H1 (cell line): ENCODE data around the gene AIG1. TPM values are rescaled to one million over a fixed set of nuclear protein-coding genes. Genes with fewer than 3 reads are reported as not detected.

Experiments
- CTCF ChIA-PET: fragments of 300-600 bp; sonication (Branson Sonifier 250); formaldehyde crosslinking; loops from one replicate; lab custom pipeline; 2021; ENCODE audit not compliant: partially characterized antibody; lab: Charles Lee
- POLR2A ChIA-PET: fragments of 300-600 bp; sonication (Branson Sonifier 250); formaldehyde crosslinking; loops from one replicate; lab custom pipeline; 2021; ENCODE audit warnings: inconsistent platforms; ENCODE audit not compliant: partially characterized antibody; lab: Charles Lee
- DNase-seq, 2 experiments: peaks; one replicate each; pipeline versions ENCODE4 v3.0.0 to v3.0.0-alpha.2; 2010 to 2022; ENCODE audit warnings: low spot score in 2 of 2, low read depth in 1 of 2, mixed read lengths in 1 of 2
- FAIRE-seq: peaks from 2 replicates; lab custom pipeline; 2011; peaks lifted over from hg19 to GRCh38; lab: Jason Lieb, UNC
- H2AFZ ChIP-seq: 2 replicates; pipeline ENCODE4 v1.8.1; 2012; ENCODE audit warnings: low read length, inconsistent platforms
- H2AK5ac ChIP-seq: 2 replicates; pipeline ENCODE4 v1.6.1; 2013; ENCODE audit warnings: low read depth, low read length
- H2BK120ac ChIP-seq: replicated peaks from 2 replicates; pipeline ENCODE3; 2013; ENCODE audit warnings: low read depth, low read length, inconsistent platforms
- H2BK12ac ChIP-seq: 2 replicates; pipeline ENCODE4 v1.6.1; 2013; ENCODE audit warnings: low read depth, low read length
- H2BK15ac ChIP-seq: 2 replicates; pipeline ENCODE4 v1.6.1; 2013; ENCODE audit warnings: low read length
- H2BK20ac ChIP-seq: 2 replicates; pipeline ENCODE4 v1.6.1; 2013; ENCODE audit warnings: low read length
- H2BK5ac ChIP-seq: 2 replicates; pipeline ENCODE4 v1.6.1; 2013; ENCODE audit warnings: low read depth, low read length
- H3K14ac ChIP-seq: 2 replicates; pipeline ENCODE4 v1.6.1; 2013; ENCODE audit warnings: inconsistent platforms; ENCODE audit not compliant: insufficient read length
- H3K18ac ChIP-seq: 2 replicates; pipeline ENCODE4 v1.6.1; 2013; ENCODE audit warnings: low read length; ENCODE audit errors: extremely low read depth
- H3K23ac ChIP-seq: 2 replicates; pipeline ENCODE4 v1.6.1; 2013; ENCODE audit warnings: inconsistent platforms; ENCODE audit not compliant: insufficient read length
- H3K23me2 ChIP-seq: 2 replicates; pipeline ENCODE4 v1.6.1; 2013; ENCODE audit warnings: low read depth, low read length
- H3K27ac ChIP-seq: 2 replicates; pipeline ENCODE4 v1.6.1; 2011; ENCODE audit warnings: low read depth, low read length, inconsistent platforms
- H3K27me3 ChIP-seq, 4 experiments: replicated peaks in 1 of 4; 1 replicate in 1 of 4; 2 replicates in 3 of 4; pipeline versions ENCODE4 v1.6.1 to v1.8.1; 2011 to 2013; ENCODE audit warnings: low read length in 3 of 4, mild to moderate bottlenecking in 3 of 4, inconsistent platforms in 2 of 4, mixed read lengths in 2 of 4, moderate library complexity in 1 of 4; ENCODE audit not compliant: control insufficient read depth in 3 of 4, insufficient read depth in 3 of 4; ENCODE audit errors: extremely low read depth in 1 of 4
- H3K36me3 ChIP-seq, 4 experiments: 2 replicates each; pipeline versions ENCODE4 v1.6.1 to v1.8.1; 2011 to 2013; ENCODE audit warnings: mild to moderate bottlenecking in 4 of 4, low read length in 3 of 4, moderate library complexity in 2 of 4, control low read depth in 1 of 4, inconsistent platforms in 1 of 4; ENCODE audit not compliant: insufficient read depth in 4 of 4, control insufficient read depth in 2 of 4
- H3K4ac ChIP-seq: replicated peaks from 2 replicates; pipeline ENCODE3; 2013; ENCODE audit warnings: low read length, low read depth, mixed read lengths, inconsistent platforms; ENCODE audit not compliant: insufficient read length
- H3K4me1 ChIP-seq, 4 experiments: replicated peaks in 1 of 4; 1 replicate in 1 of 4; 2 replicates in 3 of 4; pipeline versions ENCODE4 v1.6.1 to v1.8.1; 2011 to 2013; ENCODE audit warnings: low read length in 3 of 4, inconsistent platforms in 2 of 4, mixed read lengths in 1 of 4; ENCODE audit not compliant: insufficient read depth in 4 of 4, control insufficient read depth in 3 of 4
- H3K4me2 ChIP-seq, 2 experiments: 2 replicates each; pipeline versions ENCODE4 v1.6.1 to v1.8.1; 2011 to 2013; ENCODE audit warnings: low read depth in 2 of 2, low read length in 2 of 2, control low read depth in 1 of 2, inconsistent platforms in 1 of 2, mild to moderate bottlenecking in 1 of 2; ENCODE audit not compliant: insufficient read depth in 1 of 2
- H3K4me3 ChIP-seq, 4 experiments: fragments of 200-600, 300-600 bp in 1 of 4; sonication (generic), shearing (Covaris generic), sonication (Bioruptor Twin) in 1 of 4; 2 replicates each; pipeline versions ENCODE4 v1.5.1 to v1.8.1; 2011 to 2016; ENCODE audit warnings: low read length in 4 of 4, low read depth in 3 of 4, control low read depth in 2 of 4, inconsistent platforms in 2 of 4, mild to moderate bottlenecking in 2 of 4, mixed read lengths in 1 of 4, moderate library complexity in 1 of 4; ENCODE audit not compliant: insufficient read depth in 2 of 4; ENCODE audit errors: extremely low read depth in 1 of 4
- H3K56ac ChIP-seq: replicated peaks from 2 replicates; pipeline ENCODE3; 2013; ENCODE audit warnings: low read depth, mild to moderate bottlenecking, mixed read lengths, low read length, inconsistent platforms; ENCODE audit not compliant: insufficient read length
- H3K79me1 ChIP-seq: 2 replicates; pipeline ENCODE4 v1.6.1; 2013; ENCODE audit warnings: low read depth, low read length, control low read depth
- H3K79me2 ChIP-seq, 2 experiments: 2 replicates each; pipeline versions ENCODE4 v1.6.1 to v1.8.1; 2012 to 2013; ENCODE audit warnings: low read length in 2 of 2, mild to moderate bottlenecking in 2 of 2, inconsistent platforms in 1 of 2; ENCODE audit not compliant: insufficient read depth in 2 of 2, control insufficient read depth in 1 of 2
- H3K9ac ChIP-seq, 4 experiments: replicated peaks in 1 of 4; 1 replicate in 1 of 4; 2 replicates in 3 of 4; pipeline versions ENCODE4 v1.6.1 to v1.8.1; 2011 to 2013; ENCODE audit warnings: low read depth in 3 of 4, low read length in 3 of 4, control low read depth in 2 of 4, mild to moderate bottlenecking in 2 of 4, moderate library complexity in 2 of 4, inconsistent platforms in 1 of 4; ENCODE audit errors: extremely low read depth in 1 of 4
- H3K9me3 ChIP-seq, 2 experiments: 2 replicates each; pipeline versions ENCODE4 v1.6.1 to v1.8.1; 2012 to 2013; ENCODE audit warnings: mild to moderate bottlenecking in 2 of 2, moderate library complexity in 2 of 2, control low read depth in 1 of 2, inconsistent platforms in 1 of 2, low read depth in 1 of 2, low read length in 1 of 2, mixed read lengths in 1 of 2; ENCODE audit not compliant: insufficient read depth in 2 of 2
- H4K20me1 ChIP-seq, 2 experiments: replicated peaks in 1 of 2; 2 replicates each; pipeline versions ENCODE3 to v1.8.1; 2011 to 2013; ENCODE audit warnings: inconsistent platforms in 2 of 2, low read length in 2 of 2, mild to moderate bottlenecking in 1 of 2; ENCODE audit not compliant: insufficient read depth in 2 of 2, control insufficient read depth in 1 of 2
- H4K5ac ChIP-seq: 2 replicates; pipeline ENCODE4 v1.6.1; 2013; ENCODE audit warnings: low read length, low read depth, mixed read lengths, inconsistent platforms; ENCODE audit not compliant: insufficient read length
- H4K8ac ChIP-seq: 2 replicates; pipeline ENCODE4 v1.8.0; 2013; ENCODE audit warnings: mild to moderate bottlenecking, moderate library complexity, low read length, inconsistent platforms; ENCODE audit not compliant: insufficient read depth; ENCODE audit errors: extremely low read depth
- H4K91ac ChIP-seq: replicated peaks from 2 replicates; pipeline ENCODE3; 2013; ENCODE audit warnings: low read length, mixed read lengths, inconsistent platforms; ENCODE audit not compliant: insufficient read length
- WGBS, 2 experiments: shearing (Covaris generic) in 1 of 2; methylation state at CpG; one replicate each; pipeline versions ENCODE4 v1.1.6 to v1.1.7; 2013 to 2015; ENCODE audit warnings: low lambda C conversion rate in 2 of 2, mixed read lengths in 2 of 2, inconsistent platforms in 1 of 2, low coverage in 1 of 2, missing lambda C conversion rate in 1 of 2; ENCODE audit not compliant: insufficient replicate concordance in 2 of 2, insufficient coverage in 1 of 2, insufficient read length in 1 of 2; ENCODE audit errors: extremely low coverage in 1 of 2, missing lambda C conversion rate in 1 of 2; 5-methylcytosine and 5-hydroxymethylcytosine counted together
- polyA plus RNA-seq, 7 experiments: library from polyadenylated mRNA; depleted of rRNA in 3 of 7; stranded (reverse) in 5 of 7; unstranded in 2 of 7; fragments of >200 nt in 5 of 7; fragments of 200-250 nt in 2 of 7; gene quantifications; 1 replicate in 5 of 7; 2 replicates in 1 of 7; 4 replicates in 1 of 7; pipeline versions ENCODE4 v1.2.1 to v1.2.3, GENCODE V29; 2011 to 2013; ENCODE audit warnings: missing spikeins in 2 of 7, mixed read lengths in 2 of 7
- total RNA-seq: library from RNA; stranded (reverse); fragmentation: NEBNext Ultra II Directional; extraction: Animal tissue kit (Norgen Biotek cat#: 25700); gene quantifications from 2 replicates; pipeline ENCODE4 v1.2.1, GENCODE V29; 2021

Gene AIG1
- total and polyA plus RNA-seq, 2 of the 8 experiments (the other 6 are each of a cell fraction or from before 2014, with no cell fraction given): 56.6 to 58.4 TPM

DNA sequence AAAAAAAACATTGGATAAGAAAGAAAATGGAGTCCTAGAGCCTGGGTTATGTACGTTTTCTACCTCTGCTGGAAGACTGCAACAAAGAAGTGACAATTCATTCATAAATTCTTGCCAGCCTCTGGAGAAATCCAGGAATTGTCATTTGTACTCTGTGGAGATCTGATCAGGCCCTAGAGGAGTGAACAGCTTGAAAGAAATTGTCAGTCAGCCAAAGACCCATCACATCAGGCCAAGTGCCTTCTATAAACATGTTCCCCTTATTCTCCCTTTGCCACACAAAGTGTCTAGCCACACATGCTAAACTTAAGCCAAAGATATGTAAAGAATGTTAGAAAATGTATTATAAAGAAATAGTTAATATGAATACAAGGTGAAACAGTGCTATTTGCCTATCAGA lies 237.4 kb downstream of the AIG1 start:
- Histone ChIP-seq H3K27ac (no peak overlapping the region), H3K4me2 (no peak overlapping the region), H4K5ac (no peak overlapping the region), H3K14ac (no peak overlapping the region), H2BK120ac (no peak overlapping the region), H2AK5ac (no peak overlapping the region), H3K27me3 (no peaks in the 10 kb centered on the region), H2BK12ac (no peak overlapping the region), H3K56ac (no peak overlapping the region), H2AFZ (no peak overlapping the region), H2BK5ac (no peak overlapping the region), H3K4me1 (peaks cover 0 to 3% (median 0%) of the 10 kb centered on the region in 4 experiments; a peak in 1 of 7 replicates), H3K79me1 (no peaks in the 10 kb centered on the region), H3K23ac (no peak overlapping the region), H3K36me3 (no peaks in the 10 kb centered on the region), H3K9me3 (no peaks in the 10 kb centered on the region), H4K8ac (no peak overlapping the region), H3K23me2 (no peaks in the 10 kb centered on the region; the same call in 1 of the 2 replicates), H4K20me1 (no peaks in the 10 kb centered on the region), H3K18ac (no peak overlapping the region), H3K4ac (no peak overlapping the region), H2BK20ac (no peak overlapping the region), H3K4me3 (no peak overlapping the region), H3K9ac (no peak overlapping the region), H2BK15ac (no peak overlapping the region), H4K91ac (no peak overlapping the region), H3K79me2 (no peaks in the 10 kb centered on the region)
- FAIRE-seq: no peak
- DNase-seq: no peak
- WGBS, 2 experiments: 88% methylated on average over 1 of the region's 1 CpG; no CpG with 5 or more reads in 1 of the 2 experiments
- POLR2A ChIA-PET: no interaction called here
- CTCF ChIA-PET: no interaction called here
